ENCODE results near the gene TNNI3.
A peak's percentile ranks its signal among the peaks of the same experiment; 100 is the strongest.

Gene TNNI3

GRCh38 chr19:55149078-55150003, 8.2 kb downstream of the TNNI3 start, which contains the start of gene TNNT1:
TNNT1 (minus strand) TSS chr19:55149206; CDS start chr19:55147157, 2,049 bp downstream.
- no peak within 1 kb of the TSS for H3K4me2 ChIP-seq
- H2AFZ ChIP-seq (ENCODE audit: low read depth), result no peak within 1 kb of the TSS
- H4K20me1 ChIP-seq (ENCODE audit: insufficient read depth), result no peaks in the 10 kb centered on the region
- H3K9ac ChIP-seq, result no peak within 1 kb of the TSS
- H3K36me3 ChIP-seq (ENCODE audit: insufficient read depth), result no peaks in the 10 kb centered on the region
- peaks cover 57% of the 10 kb centered on the region for H3K27me3 ChIP-seq (ENCODE audit: insufficient read depth, low read depth)
- no peaks in the 10 kb centered on the region for H3K4me1 ChIP-seq (ENCODE audit: low read depth, poor library complexity, severe bottlenecking)
- TF ChIP-seq CTCF (conservative IDR thresholded peaks at IDR 0.05; ENCODE audit: low read depth, low read length), result no peak
- H3K4me3 ChIP-seq (IDR thresholded peaks at IDR 0.05; ENCODE audit: insufficient read depth, low read depth, low read length), result no peak within 1 kb of the TSS
- no peak within 1 kb of the TSS for H3K27ac ChIP-seq
- H3K79me2 ChIP-seq (ENCODE audit: insufficient read depth, low read depth), result no peaks in the 10 kb centered on the region

DNA sequence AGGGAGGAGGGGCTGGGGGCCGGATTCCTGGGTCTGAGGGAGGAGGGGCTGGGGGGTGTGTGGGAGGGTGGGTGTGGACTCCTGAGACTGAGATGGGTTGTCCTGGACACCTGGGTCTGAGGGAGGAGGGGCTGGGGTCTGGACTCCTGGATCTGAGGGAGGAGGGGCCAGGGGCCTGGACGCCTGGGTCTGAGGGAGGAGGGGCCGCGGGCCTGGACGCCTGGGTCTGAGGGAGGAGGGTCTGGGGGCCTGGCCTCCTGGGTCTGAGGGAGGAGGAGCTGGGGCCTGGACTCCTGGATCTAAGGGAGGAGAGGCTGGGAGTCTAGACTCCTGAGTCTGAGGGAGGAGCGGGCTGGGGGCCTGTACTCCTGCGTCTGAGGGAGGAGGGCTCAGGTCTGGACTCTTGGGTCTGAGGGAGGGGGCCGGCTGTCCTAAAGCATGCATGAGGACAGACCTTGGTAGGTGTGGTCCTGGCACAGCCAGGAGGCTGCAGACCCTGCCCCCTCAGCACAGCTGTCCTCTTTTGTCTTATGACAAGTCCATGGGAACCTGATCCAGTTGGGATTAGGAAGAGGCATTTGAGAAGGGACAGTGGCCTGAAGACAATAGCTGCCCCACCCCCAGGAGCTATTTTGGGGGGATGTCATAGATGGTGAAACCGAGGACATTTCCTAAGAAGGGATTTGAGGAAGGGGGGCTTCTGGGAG, 9.8 kb downstream of the TNNI3 start:
- Histone ChIP-seq H2AFZ (ENCODE audit: low read depth) (no peak overlapping the region), H3K36me3 (ENCODE audit: insufficient read depth) (no peaks in the 10 kb centered on the region), H4K20me1 (ENCODE audit: insufficient read depth) (no peaks in the 10 kb centered on the region), H3K9ac (no peak overlapping the region), H3K27me3 (ENCODE audit: insufficient read depth, low read depth) (peaks cover 66% of the 10 kb centered on the region), H3K27ac (no peak overlapping the region), H3K4me3 (IDR thresholded peaks at IDR 0.05; ENCODE audit: insufficient read depth, low read depth, low read length) (no peak overlapping the region), H3K4me1 (ENCODE audit: low read depth, poor library complexity, severe bottlenecking) (no peaks in the 10 kb centered on the region), H3K4me2 (no peak overlapping the region), H3K79me2 (ENCODE audit: insufficient read depth, low read depth) (no peaks in the 10 kb centered on the region)
- no peak for TF ChIP-seq CTCF (conservative IDR thresholded peaks at IDR 0.05; ENCODE audit: low read depth, low read length)

DNA sequence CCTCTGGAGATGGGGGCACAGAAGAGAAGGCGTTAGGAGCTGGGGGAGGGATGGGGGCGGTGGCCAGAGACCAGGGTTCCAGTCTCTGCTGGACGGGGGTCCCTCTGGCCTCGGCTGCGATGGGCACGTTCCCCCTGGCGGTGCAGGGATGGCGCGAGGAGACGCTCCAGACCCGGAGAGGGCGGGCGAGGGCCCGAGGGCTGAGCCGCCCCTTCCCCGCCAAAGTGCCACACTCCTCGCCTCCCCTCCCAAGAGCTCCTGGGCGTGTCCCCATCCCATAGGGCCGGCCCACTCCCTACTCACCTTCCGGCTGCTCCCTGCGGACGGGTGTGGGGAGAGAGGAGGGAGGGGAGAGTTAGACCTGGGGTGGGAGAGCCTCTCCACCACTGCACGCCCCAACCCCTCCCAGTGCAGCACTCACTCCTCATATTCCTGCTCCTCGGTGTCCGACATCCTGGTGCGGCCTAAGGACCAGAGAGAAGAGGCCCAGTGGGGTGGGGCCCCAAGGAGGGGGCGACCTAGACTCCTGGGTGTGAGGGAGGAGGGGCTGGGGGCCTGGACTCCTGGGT, 10.7 kb downstream of the TNNI3 start:
- peak overlapping the region; percentile 30; the same call in 1 of the 2 replicates for H2AFZ ChIP-seq (ENCODE audit: low read depth)
- no peak for TF ChIP-seq CTCF (conservative IDR thresholded peaks at IDR 0.05; ENCODE audit: low read depth, low read length)
- no peak overlapping the region for H3K9ac ChIP-seq
- H3K27me3 ChIP-seq (ENCODE audit: insufficient read depth, low read depth), result peaks cover 75% of the 10 kb centered on the region
- no peaks in the 10 kb centered on the region for H3K36me3 ChIP-seq (ENCODE audit: insufficient read depth)
- H3K4me1 ChIP-seq (ENCODE audit: low read depth, poor library complexity, severe bottlenecking), result no peaks in the 10 kb centered on the region
- no peaks in the 10 kb centered on the region for H3K79me2 ChIP-seq (ENCODE audit: insufficient read depth, low read depth)
- no peak overlapping the region for H3K4me3 ChIP-seq (IDR thresholded peaks at IDR 0.05; ENCODE audit: insufficient read depth, low read depth, low read length)
- no peaks in the 10 kb centered on the region for H4K20me1 ChIP-seq (ENCODE audit: insufficient read depth)
- H3K27ac ChIP-seq, result no peak overlapping the region
- no peak overlapping the region for H3K4me2 ChIP-seq

DNA sequence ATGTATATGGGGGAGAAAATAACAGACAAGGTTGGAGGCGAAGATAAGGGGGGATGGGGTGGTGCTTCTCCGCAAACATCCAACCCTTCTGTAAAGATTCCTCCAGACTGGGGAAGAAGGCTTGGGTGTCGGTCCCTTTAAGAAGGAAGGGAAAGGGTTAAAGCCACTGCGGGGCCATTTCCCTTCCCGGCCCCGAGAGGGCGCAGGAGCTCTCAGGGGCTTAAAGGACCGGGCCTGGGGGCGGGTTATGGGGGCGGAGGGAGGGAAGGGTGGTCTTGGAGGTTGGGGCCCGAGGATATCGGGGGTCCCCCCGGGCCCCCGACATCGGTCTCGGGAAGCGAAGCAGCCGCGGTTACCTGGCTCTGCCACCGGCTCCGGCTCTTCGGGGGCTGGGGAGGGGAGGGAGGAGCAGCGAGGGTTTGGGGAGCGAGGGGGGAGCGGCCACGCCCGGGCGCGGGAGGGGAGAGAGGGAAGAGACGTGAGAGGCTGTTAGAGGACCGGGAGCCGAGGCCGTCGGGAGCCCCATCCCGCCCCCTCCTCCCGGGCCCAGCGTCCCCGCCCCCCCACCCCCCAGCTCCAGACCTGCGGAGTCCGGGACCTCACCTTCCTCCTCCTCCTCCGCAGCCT, 11.3 kb downstream of the TNNI3 start:
- H3K79me2 ChIP-seq (ENCODE audit: insufficient read depth, low read depth), result no peaks in the 10 kb centered on the region
- no peak overlapping the region for H2AFZ ChIP-seq (ENCODE audit: low read depth)
- H3K27me3 ChIP-seq (ENCODE audit: insufficient read depth, low read depth), result peaks cover 79% of the 10 kb centered on the region
- H3K4me2 ChIP-seq, result no peak overlapping the region
- peaks cover 4% of the 10 kb centered on the region for H3K4me1 ChIP-seq (ENCODE audit: low read depth, poor library complexity, severe bottlenecking)
- H3K36me3 ChIP-seq (ENCODE audit: insufficient read depth), result no peaks in the 10 kb centered on the region
- H4K20me1 ChIP-seq (ENCODE audit: insufficient read depth), result no peaks in the 10 kb centered on the region
- peak; percentile 40; the same call in 1 of the 2 replicates for TF ChIP-seq CTCF (conservative IDR thresholded peaks at IDR 0.05; ENCODE audit: low read depth, low read length)
- H3K9ac ChIP-seq, result no peak overlapping the region
- H3K27ac ChIP-seq, result no peak overlapping the region
- no peak overlapping the region for H3K4me3 ChIP-seq (IDR thresholded peaks at IDR 0.05; ENCODE audit: insufficient read depth, low read depth, low read length)
